DMS53 treated with DMSO at 0.1 percent for 48 hours (cell line): Measurements from ENCODE around the gene THOC6.

Source experiments
- DNase-seq: peaks from one replicate; lab custom pipeline; 2025; ENCODE audit not compliant: unreplicated experiment; lab: John Stamatoyannopoulos, UW

Gene THOC6

GRCh38 chr16:2991566-2992261 lies 32.1 kb upstream of the THOC6 start:
- DNase-seq = no peak

GRCh38 chr16:2992383-2993081 lies 31.3 kb upstream of the THOC6 start:
- DNase-seq = no peak

DNA sequence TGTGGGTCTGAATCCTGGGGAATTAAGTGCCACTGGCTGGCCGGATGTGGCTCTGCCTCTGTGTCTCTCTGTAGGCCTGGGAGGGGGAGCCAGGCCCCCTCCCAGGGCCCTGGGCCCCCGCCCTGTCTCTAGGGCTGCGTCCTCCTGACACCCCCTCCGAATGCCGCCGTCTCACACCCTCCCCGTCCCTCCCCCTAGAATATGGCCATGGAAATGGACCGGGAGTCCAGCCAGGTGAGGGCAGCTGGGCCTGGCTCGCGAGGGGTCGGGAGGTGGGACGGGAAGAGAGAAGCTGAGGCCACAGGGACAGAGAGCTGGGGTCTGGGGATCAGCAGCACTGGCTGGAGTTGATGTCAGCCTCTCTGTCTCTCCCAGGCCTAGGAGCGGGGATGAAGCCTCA lies 27.5 kb upstream of the THOC6 start:
- no peak for DNase-seq

- no peak for DNase-seq
Measured at GRCh38 chr16:2999929-3000328, 23.9 kb upstream of the THOC6 start.

- no peak for DNase-seq
Measured at GRCh38 chr16:3000540-3000939, 23.3 kb upstream of the THOC6 start.

- DNase-seq = no peak
Measured at GRCh38 chr16:3001316-3001715, 22.5 kb upstream of the THOC6 start.

GRCh38 chr16:3003582-3004270 lies 20.1 kb upstream of the THOC6 start:
- DNase-seq = peak; percentile 94

GRCh38 chr16:3004319-3004718 lies 19.5 kb upstream of the THOC6 start:
- DNase-seq = no peak

DNA sequence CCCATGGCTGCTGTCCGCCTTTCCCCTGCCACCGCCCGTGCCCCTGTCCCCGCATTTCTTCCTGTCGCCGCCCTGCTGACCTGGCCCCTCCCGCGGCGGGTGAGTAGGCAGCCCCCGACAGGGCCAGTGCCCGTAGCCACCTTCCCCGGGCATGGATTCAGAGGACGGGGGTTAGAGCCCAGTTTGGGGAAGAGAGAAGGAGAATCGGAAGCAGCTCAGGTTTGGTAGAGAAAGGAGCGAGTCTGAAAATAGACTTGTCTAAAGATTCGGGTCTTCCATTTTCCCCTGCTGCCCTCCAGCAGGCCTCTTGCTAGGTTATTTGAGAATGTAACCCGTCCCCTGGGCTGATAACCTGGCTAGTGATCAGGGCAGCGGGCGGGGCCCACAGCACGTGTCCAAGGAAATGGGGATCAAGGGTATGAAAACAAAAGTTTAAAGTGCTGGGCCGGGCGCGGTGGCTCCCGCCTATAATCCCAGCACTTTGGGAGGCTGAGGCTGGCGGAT lies 19.0 kb upstream of the THOC6 start:
- peak; percentile 16 for DNase-seq

- DNase-seq = no peak
Measured at GRCh38 chr16:3007059-3007956, 16.5 kb upstream of the THOC6 start.

GRCh38 chr16:3007957-3008689 lies 15.7 kb upstream of the THOC6 start:
- no peak for DNase-seq

- DNase-seq = no peak
Measured at GRCh38 chr16:3008690-3009037, 15.2 kb upstream of the THOC6 start.

GRCh38 chr16:3009568-3010390 lies 14.1 kb upstream of the THOC6 start:
- peak; percentile 31 for DNase-seq

DNA sequence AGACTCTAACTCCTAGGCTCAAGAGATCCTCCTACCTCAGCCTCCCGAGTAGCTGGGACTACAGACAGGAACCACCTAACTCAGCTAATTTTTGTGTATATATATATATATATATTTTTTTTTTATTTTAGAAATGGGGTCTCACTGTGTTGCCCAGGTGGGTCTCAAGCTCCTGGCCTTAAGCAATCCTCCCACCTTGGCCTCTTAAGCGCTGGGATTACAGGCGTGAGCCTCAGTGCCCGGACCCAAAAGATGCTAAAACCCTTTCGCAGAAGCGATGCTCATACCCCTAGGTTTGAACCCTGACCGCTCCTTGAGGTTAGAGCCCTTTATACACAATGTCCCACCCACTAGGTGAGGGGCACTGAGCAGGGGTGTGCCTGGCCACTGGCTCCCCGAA lies 13.3 kb upstream of the THOC6 start:
- DNase-seq = no peak

- DNase-seq = no peak
Measured at GRCh38 chr16:3012246-3012645, 11.6 kb upstream of the THOC6 start.

GRCh38 chr16:3012828-3013420 lies 10.9 kb upstream of the THOC6 start, which contains the start of gene CLDN9:
CLDN9 (plus strand) TSS chr16:3012923; CDS start chr16:3013363, 440 bp downstream.
- peak; percentile 29 for DNase-seq

- DNase-seq = no peak
Measured at GRCh38 chr16:3013491-3013951, 10.3 kb upstream of the THOC6 start.

DNA sequence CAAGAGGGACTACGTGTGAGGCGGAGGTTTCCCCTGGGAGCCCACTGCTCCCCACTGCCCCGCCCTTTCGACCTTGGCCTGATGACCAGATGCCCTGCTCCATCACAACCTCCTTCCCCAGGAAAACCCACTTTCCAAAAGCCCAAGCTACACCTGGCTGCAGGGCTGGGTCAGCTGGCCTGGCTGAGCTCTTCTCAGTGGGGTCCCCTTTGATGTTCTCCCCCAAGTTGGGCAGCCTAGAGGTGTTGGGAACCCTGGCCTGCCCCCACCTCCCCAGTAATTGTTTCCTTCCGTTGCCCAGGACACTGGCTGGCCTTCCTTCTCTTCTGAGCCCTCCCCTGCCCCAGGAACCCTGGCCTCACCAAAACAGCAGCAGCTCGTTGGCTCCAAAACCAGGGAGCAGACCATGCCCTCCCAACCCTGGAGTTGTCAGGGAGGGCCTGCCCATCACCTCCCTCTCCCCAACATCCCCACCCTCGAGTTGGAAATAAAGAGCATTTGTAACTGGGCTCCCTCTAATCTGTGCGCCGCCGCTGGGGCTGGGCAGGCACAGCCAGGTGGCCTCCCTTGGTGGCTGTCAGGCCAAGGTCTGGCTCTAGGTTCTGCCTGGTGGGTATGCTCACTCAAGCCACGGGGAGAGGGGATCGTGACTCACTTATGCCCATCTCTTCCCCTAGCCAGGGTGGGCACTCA lies 9.7 kb upstream of the THOC6 start:
- DNase-seq = no peak
